ENCODE data around the gene MFSD11. TPM values are rescaled to one million over a fixed set of nuclear protein-coding genes. Genes with fewer than 3 reads are reported as not detected.
"Not testable (repeated sequence)": the region's sequence is repeated elsewhere in the genome, so short reads cannot be mapped to it uniquely, and the experiment has no call there.

The MFSD11 gene
- total and polyA plus RNA-seq, 7 donors, result 6.6 to 46.2 (median 27.5) TPM

- H3K27me3 ChIP-seq, result no peaks in the 10 kb centered on the region
- DNase-seq, result no peak
- no peak overlapping the region for H3K27ac ChIP-seq
- H3K9me3 ChIP-seq, result no peaks in the 10 kb centered on the region
- no peaks in the 10 kb centered on the region for H3K4me1 ChIP-seq
- TF ChIP-seq, protein P1, sequence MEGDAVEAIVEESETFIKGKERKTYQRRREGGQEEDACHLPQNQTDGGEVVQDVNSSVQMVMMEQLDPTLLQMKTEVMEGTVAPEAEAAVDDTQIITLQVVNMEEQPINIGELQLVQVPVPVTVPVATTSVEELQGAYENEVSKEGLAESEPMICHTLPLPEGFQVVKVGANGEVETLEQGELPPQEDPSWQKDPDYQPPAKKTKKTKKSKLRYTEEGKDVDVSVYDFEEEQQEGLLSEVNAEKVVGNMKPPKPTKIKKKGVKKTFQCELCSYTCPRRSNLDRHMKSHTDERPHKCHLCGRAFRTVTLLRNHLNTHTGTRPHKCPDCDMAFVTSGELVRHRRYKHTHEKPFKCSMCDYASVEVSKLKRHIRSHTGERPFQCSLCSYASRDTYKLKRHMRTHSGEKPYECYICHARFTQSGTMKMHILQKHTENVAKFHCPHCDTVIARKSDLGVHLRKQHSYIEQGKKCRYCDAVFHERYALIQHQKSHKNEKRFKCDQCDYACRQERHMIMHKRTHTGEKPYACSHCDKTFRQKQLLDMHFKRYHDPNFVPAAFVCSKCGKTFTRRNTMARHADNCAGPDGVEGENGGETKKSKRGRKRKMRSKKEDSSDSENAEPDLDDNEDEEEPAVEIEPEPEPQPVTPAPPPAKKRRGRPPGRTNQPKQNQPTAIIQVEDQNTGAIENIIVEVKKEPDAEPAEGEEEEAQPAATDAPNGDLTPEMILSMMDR (IDR thresholded peaks at IDR 0.05), result no peak
- TF ChIP-seq EP300 (IDR thresholded peaks at IDR 0.05), result no peak
- TF ChIP-seq POLR2AphosphoS5 (IDR thresholded peaks at IDR 0.05), result no peak
- no peak for TF ChIP-seq POLR2A (IDR thresholded peaks at IDR 0.05)
- peaks cover 0 to 47% (median 5%) of the 10 kb centered on the region in 4 donors for H3K36me3 ChIP-seq
- H3K4me3 ChIP-seq, result no peak overlapping the region
- 88% methylated on average over 3 of the region's 3 CpGs for WGBS, 2 donors
- intact Hi-C loops (cut with DNase I), result no loop called here
Measured at GRCh38 chr17:76784926-76785325, 47.0 kb downstream of the MFSD11 start.

- H3K27ac ChIP-seq; H3K4me1 ChIP-seq; H3K4me3 ChIP-seq; intact Hi-C loops (cut with DNase I); DNase-seq; H3K9me3 ChIP-seq; H3K27me3 ChIP-seq: not testable (repeated sequence)
- WGBS, 2 donors, result 90 to 92% methylated on average over 2 of the region's 2 CpGs
- peaks cover 0 to 24% (median 0%) of the 10 kb centered on the region in 4 donors for H3K36me3 ChIP-seq
Measured at GRCh38 chr17:76787866-76788265, 49.9 kb downstream of the MFSD11 start.

DNA sequence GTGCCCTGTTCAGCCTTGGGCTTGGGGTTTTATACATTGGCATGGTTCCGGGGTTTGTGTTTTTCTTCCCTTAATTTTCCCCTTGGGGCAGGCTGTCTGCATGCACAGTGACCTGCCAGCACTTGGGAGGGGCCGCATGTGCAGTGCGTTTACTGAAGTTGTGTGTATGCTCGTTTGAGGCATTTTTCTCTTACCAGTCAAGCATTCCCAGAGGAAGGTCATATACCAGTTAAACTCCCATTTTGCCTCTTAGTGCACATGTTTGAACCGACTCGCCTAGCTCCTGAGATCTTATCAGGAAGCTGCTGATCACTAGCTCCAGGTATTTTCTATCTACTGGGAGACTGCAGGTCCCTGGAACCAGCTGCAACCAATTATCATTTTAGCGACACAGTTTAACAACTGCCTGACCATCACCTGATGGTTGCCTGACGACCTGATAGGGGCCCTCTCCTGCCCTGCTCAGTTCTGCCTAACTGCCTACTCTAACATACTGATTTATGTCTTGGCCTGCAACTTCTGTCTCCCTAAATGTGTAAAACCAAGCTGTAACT lies 51.4 kb downstream of the MFSD11 start:
- intact Hi-C loops (cut with DNase I), result no loop called here
- no peaks in the 10 kb centered on the region for H3K27me3 ChIP-seq
- TF ChIP-seq, protein P1 (IDR thresholded peaks at IDR 0.05), result no peak
- TF ChIP-seq POLR2A (IDR thresholded peaks at IDR 0.05) (no peak), POLR2AphosphoS5 (IDR thresholded peaks at IDR 0.05) (no peak)
- no peaks in the 10 kb centered on the region for H3K4me1 ChIP-seq
- no peak for DNase-seq
- no peaks in the 10 kb centered on the region for H3K9me3 ChIP-seq
- H3K27ac ChIP-seq, result no peak overlapping the region
- H3K4me3 ChIP-seq, result no peak overlapping the region
- 81 to 82% methylated on average over 8 of the region's 8 CpGs for WGBS, 2 donors
- peaks cover 0 to 20% (median 0%) of the 10 kb centered on the region in 4 donors for H3K36me3 ChIP-seq

DNA sequence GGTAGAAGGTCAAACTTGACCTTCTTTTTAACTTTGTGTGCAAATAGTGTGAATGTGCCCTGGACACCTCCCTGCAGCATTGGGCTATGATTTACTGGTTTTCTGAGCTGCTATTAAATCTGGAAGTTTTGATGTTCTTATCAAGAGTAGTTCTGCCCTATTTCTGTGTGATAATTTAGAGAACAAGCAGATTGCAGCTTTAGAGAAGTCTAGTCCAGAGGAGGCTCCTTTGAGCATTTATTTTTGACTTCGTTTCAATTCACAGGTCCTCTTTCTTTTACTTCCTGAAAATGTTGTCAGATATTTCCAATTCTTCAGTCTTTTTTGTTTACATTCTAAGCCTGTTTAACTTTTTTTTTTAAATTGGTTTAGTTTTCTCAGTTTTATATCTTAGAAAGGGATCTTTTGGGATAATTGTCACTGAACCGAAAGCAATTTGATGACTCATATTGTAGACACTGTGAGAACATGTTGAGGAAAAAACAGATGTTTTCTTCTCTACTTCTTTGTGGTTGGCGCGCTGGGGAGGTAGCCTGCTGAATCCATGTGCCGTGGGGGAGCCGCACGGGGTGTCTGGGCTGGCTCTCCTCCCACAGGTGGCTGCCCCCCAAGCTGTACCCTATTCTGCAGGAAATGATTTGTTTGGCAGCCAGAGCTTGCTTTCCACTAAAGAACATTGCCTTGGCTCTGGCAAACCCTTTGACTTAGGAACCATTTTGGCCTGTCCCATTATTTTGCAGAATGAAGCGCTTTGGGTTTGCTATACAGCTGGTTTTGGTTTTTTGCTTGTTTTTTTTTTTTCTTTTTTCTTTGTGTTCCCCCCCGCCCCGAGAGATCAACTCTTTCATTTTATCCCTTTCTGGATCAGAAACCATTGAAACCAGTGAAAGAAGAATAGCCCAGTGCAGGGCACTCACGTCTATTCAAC lies 53.4 kb downstream of the MFSD11 start:
- TF ChIP-seq POLR2AphosphoS5 (IDR thresholded peaks at IDR 0.05), result no peak
- TF ChIP-seq POLR2A (IDR thresholded peaks at IDR 0.05), result no peak
- TF ChIP-seq, protein P1 (IDR thresholded peaks at IDR 0.05), result no peak
- no peak for TF ChIP-seq EP300 (IDR thresholded peaks at IDR 0.05)
- H3K9me3 ChIP-seq, result no peaks in the 10 kb centered on the region
- no peaks in the 10 kb centered on the region for H3K27me3 ChIP-seq
- no peaks in the 10 kb centered on the region for H3K4me1 ChIP-seq
- peaks cover 0 to 3% (median 0%) of the 10 kb centered on the region in 4 donors for H3K36me3 ChIP-seq
- peak overlapping the region in 1 of 4 donors; percentile 13 for H3K4me3 ChIP-seq
- 37 to 68% methylated on average over 11 of the region's 11 CpGs for WGBS, 2 donors
- intact Hi-C loops (cut with DNase I), result no loop called here
- peak overlapping the region; percentile 17 to 46 (median 35) for H3K27ac ChIP-seq
- no peak for DNase-seq

DNA sequence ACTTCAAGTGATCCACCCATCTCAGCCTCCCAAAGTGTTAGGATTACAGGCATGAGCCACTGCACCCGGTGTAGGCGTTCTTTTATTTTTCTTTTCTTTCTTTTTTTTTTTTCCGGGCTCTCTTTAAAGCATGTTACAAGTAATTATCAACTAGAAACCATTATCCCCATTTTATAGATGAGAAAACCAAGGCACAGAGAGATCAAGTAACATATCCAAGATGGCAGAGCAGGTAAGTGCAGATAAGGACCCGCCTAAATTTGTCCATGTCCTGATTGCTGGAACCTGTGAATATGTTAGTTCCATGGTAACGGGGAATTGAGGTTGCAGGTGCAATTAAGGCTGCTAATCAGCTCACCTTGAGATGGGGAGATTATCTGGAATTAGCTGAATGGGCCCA lies 54.4 kb downstream of the MFSD11 start:
- Histone ChIP-seq H3K4me3 (no peak overlapping the region), H3K9me3 (no peaks in the 10 kb centered on the region), H3K4me1 (no peaks in the 10 kb centered on the region), H3K36me3 (no peaks in the 10 kb centered on the region), H3K27me3 (no peaks in the 10 kb centered on the region), H3K27ac (no peak overlapping the region)
- WGBS, 2 donors, result 96 to 97% methylated on average over 5 of the region's 5 CpGs
- intact Hi-C loops (cut with DNase I), result no loop called here
- no peak for DNase-seq
- TF ChIP-seq, protein P1 (IDR thresholded peaks at IDR 0.05), result no peak

All from sigmoid colon (tissue), 7 donors.